Kidney (tissue), 14 donors: ENCODE measurements around the gene VIT. TPM values are rescaled to one million over a fixed set of nuclear protein-coding genes. Genes with fewer than 3 reads are reported as not detected.
A peak's percentile ranks its signal among the peaks of the same experiment; 100 is the strongest.

Experiments
- DNase-seq, 5 donors: peaks; one replicate each; pipeline ENCODE4 v3.0.0-alpha.2; 2013 to 2020
- FAIRE-seq: peaks from 2 replicates; lab custom pipeline; 2012; peaks lifted over from hg19 to GRCh38; lab: Jason Lieb, UNC
- H3K27ac ChIP-seq, 2 donors: one replicate each; pipeline ENCODE4 v1.7.0; 2013; ENCODE audit warnings: low read depth in 2 of 2, low read length in 2 of 2, inconsistent platforms in 1 of 2
- H3K27me3 ChIP-seq: one replicate; pipeline ENCODE4 v1.7.1; 2013; ENCODE audit warnings: low read length, inconsistent platforms; ENCODE audit not compliant: control insufficient read depth, insufficient read depth
- H3K36me3 ChIP-seq, 3 donors: one replicate each; pipeline versions ENCODE4 v1.7.0 to v1.7.1; 2013; ENCODE audit warnings: low read length in 3 of 3, control low read depth in 1 of 3, inconsistent platforms in 1 of 3; ENCODE audit not compliant: insufficient read depth in 3 of 3, control insufficient read depth in 2 of 3
- H3K4me1 ChIP-seq, 3 donors: one replicate each; pipeline versions ENCODE4 v1.7.0 to v1.7.1; 2013; ENCODE audit warnings: low read length in 3 of 3, inconsistent platforms in 1 of 3, low read depth in 1 of 3; ENCODE audit not compliant: control insufficient read depth in 2 of 3, insufficient read depth in 2 of 3
- H3K4me3 ChIP-seq, 3 donors: one replicate each; pipeline versions ENCODE4 v1.7.0 to v1.8.1; 2013; ENCODE audit warnings: low read length in 3 of 3, control low read depth in 1 of 3, inconsistent platforms in 1 of 3
- H3K9ac ChIP-seq, 3 donors: one replicate each; pipeline versions ENCODE4 v1.7.0 to v1.7.1; 2013; ENCODE audit warnings: low read length in 3 of 3, control low read depth in 1 of 3, inconsistent platforms in 1 of 3
- H3K9me3 ChIP-seq, 3 donors: one replicate each; pipeline versions ENCODE4 v1.7.0 to v1.7.1; 2013; ENCODE audit warnings: low read length in 3 of 3, control low read depth in 1 of 3, inconsistent platforms in 1 of 3; ENCODE audit not compliant: control insufficient read depth in 2 of 3, insufficient read depth in 1 of 3
- intact Hi-C: fragments of 100-400 bp; cut with DNase I; formaldehyde crosslinking; loops from one replicate; pipeline ENCODE4 v1.11.1; 2022
- polyA plus RNA-seq: library from polyadenylated mRNA; stranded (reverse); fragments of 350-450 nt; fragmentation: Illumina TruSeq; extraction: RNeasy Lipid Tissue Mini Kit (QIAGEN cat#74804); gene quantifications from one replicate; pipeline ENCODE4 v1.2.3, GENCODE V29; 2014; ENCODE audit warnings: low read depth, low replicate concordance; ENCODE audit not compliant: insufficient read depth
- total RNA-seq: library from RNA; stranded (reverse); fragmentation: NEBNext Ultra II Directional; extraction: Animal tissue kit (Norgen Biotek cat#: 25700); gene quantifications from one replicate; pipeline ENCODE4 v1.2.1, GENCODE V29; 2021
- TF ChIP-seq, protein P1 (sequence below): IDR thresholded peaks from 3 replicates; pipeline ENCODE4 v1.5.1; 2012; ENCODE audit warnings: mild to moderate bottlenecking, moderate library complexity, borderline replicate concordance; ENCODE audit not compliant: insufficient read depth; ENCODE audit errors: extremely low read depth
- donor health status: control.
- donor health status: control.
- donor health status: control.
- donor health status: control.
- donor health status: control.
- donor health status: DM: yes; HTN: yes; CAD: no.
- donor health status: Normal renal cell carcinoma (clear cell type).

The VIT gene
- total and polyA plus RNA-seq, 2 donors from 2014 or later: 0.15 TPM; not detected in 1

DNA sequence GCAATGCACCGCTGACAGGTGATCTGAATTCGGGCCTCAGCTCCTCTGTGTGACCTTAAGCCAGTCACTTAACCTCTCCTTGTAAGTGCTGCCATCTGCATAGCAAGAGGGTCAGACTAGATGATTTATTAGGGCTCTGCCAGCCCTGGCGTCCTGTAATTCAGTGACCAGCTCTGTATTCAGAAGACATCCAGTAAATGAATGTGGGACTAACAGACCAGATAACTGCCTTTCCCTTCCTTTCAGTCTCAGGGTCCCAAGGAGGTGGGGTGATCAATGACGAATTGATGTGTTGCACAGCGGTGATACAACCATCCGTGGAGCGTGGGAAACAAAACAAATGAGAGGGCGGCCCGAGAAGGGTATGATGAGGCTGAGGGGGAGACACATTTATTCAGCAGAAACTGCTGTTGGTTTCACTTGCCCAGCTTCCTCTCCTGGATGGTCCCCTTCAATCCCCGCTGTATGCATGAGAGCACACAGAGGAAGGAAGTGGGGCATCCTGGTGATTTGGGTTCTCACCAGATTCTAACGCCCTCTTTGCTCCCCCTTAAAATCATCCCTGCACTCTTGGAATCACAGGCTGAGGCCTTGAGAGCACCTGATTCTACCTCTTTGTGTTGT, 92.8 kb downstream of the VIT start:
- H3K27me3 ChIP-seq: no peaks in the 10 kb centered on the region
- H3K27ac ChIP-seq: no peak overlapping the region
- TF ChIP-seq, protein P1, sequence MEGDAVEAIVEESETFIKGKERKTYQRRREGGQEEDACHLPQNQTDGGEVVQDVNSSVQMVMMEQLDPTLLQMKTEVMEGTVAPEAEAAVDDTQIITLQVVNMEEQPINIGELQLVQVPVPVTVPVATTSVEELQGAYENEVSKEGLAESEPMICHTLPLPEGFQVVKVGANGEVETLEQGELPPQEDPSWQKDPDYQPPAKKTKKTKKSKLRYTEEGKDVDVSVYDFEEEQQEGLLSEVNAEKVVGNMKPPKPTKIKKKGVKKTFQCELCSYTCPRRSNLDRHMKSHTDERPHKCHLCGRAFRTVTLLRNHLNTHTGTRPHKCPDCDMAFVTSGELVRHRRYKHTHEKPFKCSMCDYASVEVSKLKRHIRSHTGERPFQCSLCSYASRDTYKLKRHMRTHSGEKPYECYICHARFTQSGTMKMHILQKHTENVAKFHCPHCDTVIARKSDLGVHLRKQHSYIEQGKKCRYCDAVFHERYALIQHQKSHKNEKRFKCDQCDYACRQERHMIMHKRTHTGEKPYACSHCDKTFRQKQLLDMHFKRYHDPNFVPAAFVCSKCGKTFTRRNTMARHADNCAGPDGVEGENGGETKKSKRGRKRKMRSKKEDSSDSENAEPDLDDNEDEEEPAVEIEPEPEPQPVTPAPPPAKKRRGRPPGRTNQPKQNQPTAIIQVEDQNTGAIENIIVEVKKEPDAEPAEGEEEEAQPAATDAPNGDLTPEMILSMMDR: no peak
- no peak for FAIRE-seq
- H3K9ac ChIP-seq: no peak overlapping the region
- H3K36me3 ChIP-seq: no peaks in the 10 kb centered on the region
- H3K4me1 ChIP-seq: no peaks in the 10 kb centered on the region
- no peak overlapping the region for H3K4me3 ChIP-seq
- peak in 3 of 5 donors; percentile 28 to 71 (median 48) for DNase-seq
- no peaks in the 10 kb centered on the region for H3K9me3 ChIP-seq
- intact Hi-C loops: no loop called here

DNA sequence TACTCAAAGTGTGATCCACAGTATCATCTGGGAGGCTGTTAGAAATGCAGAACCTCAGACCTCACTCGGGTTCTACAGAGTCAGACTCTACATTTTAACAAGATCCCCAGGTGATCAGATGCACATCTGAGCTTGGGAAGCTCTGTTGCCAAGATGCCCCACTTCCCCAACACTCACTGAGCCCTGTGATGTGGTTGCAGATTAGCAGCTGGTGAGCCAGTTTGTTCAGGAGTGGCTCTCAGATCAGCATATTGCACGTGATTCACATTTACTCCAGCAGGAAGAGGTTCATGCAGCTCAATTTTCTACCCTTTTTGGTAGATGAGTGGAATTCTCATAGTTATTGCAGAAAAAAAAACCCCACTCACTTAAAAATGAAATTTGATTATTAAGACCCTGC, 96.4 kb downstream of the VIT start:
- H3K27ac ChIP-seq: no peak overlapping the region
- H3K36me3 ChIP-seq: no peaks in the 10 kb centered on the region
- FAIRE-seq (no peak), DNase-seq (no peak)
- TF ChIP-seq, protein P1: no peak
- no peaks in the 10 kb centered on the region for H3K4me1 ChIP-seq
- intact Hi-C loops: no loop called here
- H3K9me3 ChIP-seq: no peaks in the 10 kb centered on the region
- no peak overlapping the region for H3K9ac ChIP-seq
- H3K4me3 ChIP-seq: no peak overlapping the region
- H3K27me3 ChIP-seq: no peaks in the 10 kb centered on the region

DNA sequence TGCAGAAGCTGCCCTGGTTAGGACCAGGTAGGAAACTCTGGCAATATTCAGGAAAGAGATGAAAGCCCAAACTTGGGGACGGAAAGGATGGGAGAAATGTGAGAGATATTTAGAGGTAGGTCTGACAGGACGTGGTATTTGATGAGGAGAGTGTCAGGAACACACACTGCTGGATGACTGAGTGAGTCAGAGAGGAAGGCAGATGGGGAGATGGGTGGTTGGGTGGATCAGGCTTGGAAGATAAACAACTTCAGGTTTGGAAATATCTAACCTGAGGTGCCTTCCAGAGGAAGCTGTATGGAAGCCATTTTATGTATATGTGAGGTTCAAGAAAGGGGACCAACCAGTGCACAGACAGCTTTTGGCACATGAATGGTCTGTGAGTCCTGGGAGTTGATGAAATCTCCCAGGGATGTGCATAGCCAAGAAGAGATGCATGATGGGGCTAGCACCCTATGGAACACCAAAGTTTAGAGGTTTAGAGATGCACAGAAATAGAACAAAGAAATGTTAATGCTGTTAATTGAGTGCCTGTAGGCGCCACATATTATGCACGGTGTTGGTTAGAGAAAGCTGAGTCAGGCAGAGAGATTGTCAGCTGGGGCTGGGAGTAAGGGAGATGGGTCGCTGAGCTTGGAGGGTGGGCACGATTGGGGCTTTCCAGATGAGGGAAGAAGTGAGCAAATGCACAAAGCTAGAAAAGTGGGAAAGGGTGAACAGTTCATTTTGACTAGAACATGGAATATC, 101.0 kb downstream of the VIT start:
- H3K27me3 ChIP-seq: no peaks in the 10 kb centered on the region
- H3K9me3 ChIP-seq: no peaks in the 10 kb centered on the region
- H3K4me1 ChIP-seq: no peaks in the 10 kb centered on the region
- intact Hi-C loops: no loop called here
- no peak overlapping the region for H3K27ac ChIP-seq
- no peak overlapping the region for H3K9ac ChIP-seq
- no peak overlapping the region for H3K4me3 ChIP-seq
- DNase-seq (no peak), FAIRE-seq (no peak)
- no peaks in the 10 kb centered on the region for H3K36me3 ChIP-seq
- TF ChIP-seq, protein P1: no peak
